Measurements from ENCODE around the gene RNF38. TPM values are rescaled to one million over a fixed set of nuclear protein-coding genes. Genes with fewer than 3 reads are reported as not detected.
A peak's percentile ranks its signal among the peaks of the same experiment; 100 is the strongest.
"Not testable (repeated sequence)": the region's sequence is repeated elsewhere in the genome, so short reads cannot be mapped to it uniquely, and the experiment has no call there.

RNF38 gene
- total RNA-seq, 1 experiment from 2014 or later, result 27.3 TPM

DNA sequence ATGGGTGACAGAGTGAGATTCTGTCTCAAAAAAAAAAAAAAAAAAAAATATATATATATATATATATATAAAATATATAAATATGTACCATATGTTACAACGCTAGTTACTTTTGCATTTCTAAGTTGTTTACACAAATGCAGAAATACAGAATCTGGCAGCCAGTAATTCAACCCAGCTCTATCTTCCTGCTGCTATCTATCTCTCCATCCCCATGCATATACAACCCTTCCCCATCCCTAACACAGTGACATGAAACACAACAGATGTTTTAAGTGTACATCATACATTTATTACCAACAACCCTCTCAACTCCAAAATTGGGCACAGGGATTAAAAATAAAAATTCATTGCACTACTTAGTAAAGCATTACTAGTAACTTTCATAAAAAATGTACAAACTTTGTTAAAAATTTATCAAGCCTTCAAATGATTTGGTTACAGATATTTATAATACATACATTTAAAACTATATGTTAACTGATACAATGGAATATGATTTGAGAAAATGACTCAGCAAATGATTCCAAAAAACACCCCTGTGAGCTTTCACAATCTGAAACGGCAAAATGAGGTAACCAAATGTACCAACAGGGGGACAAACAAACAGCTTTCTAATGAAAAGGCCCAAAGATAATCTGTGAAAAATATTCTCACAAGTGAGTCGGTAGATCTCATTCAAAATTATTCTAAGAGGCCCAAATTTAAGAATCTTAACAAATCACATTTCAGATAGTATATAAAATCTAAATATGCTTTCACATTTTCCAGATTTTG is 63.8 kb downstream of the RNF38 start:
- DNase-seq (ENCODE audit: low read depth), result no peak

DNA sequence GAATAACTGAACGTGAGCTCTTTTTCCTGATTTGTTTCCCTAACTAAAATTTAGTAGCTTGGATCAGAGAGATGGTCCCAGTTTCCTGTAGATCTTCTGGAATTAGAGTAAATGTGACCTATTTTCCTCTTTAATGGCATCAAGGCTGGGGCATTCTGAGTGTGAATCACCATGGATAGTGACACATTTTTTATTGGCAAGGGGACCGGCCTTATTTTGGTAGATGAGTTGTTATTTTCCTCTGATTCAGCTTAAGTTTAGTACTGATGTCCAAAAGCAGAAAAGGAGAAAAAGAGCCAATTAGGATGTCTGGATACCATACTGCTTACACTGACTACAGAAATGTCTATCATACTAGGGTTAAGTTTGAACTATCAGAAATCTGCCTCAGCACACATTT is 68.1 kb downstream of the RNF38 start:
- peak; percentile 65 for DNase-seq (ENCODE audit: low read depth)

- DNase-seq (ENCODE audit: low read depth), result peak; percentile 78
These were observed 71.2 kb downstream of the RNF38 start for GRCh38 chr9:36328798-36329411.

- DNase-seq (ENCODE audit: low read depth), result no peak
These were observed 74.8 kb downstream of the RNF38 start for GRCh38 chr9:36325081-36325828.

- DNase-seq (ENCODE audit: low read depth), result no peak
These were observed 76.1 kb downstream of the RNF38 start for GRCh38 chr9:36323926-36324325.

- DNase-seq (ENCODE audit: low read depth), result no peak
These were observed 77.6 kb downstream of the RNF38 start for GRCh38 chr9:36322462-36322861.

- not testable (repeated sequence) for DNase-seq (ENCODE audit: low read depth)
These were observed 78.2 kb downstream of the RNF38 start for GRCh38 chr9:36321903-36322302.

GRCh38 chr9:36320466-36320865 is 79.6 kb downstream of the RNF38 start:
- DNase-seq (ENCODE audit: low read depth), result no peak

GRCh38 chr9:36319806-36320205 is 80.3 kb downstream of the RNF38 start:
- no peak for DNase-seq (ENCODE audit: low read depth)

- DNase-seq (ENCODE audit: low read depth), result no peak
These were observed 80.9 kb downstream of the RNF38 start for GRCh38 chr9:36319183-36319582.

DNA sequence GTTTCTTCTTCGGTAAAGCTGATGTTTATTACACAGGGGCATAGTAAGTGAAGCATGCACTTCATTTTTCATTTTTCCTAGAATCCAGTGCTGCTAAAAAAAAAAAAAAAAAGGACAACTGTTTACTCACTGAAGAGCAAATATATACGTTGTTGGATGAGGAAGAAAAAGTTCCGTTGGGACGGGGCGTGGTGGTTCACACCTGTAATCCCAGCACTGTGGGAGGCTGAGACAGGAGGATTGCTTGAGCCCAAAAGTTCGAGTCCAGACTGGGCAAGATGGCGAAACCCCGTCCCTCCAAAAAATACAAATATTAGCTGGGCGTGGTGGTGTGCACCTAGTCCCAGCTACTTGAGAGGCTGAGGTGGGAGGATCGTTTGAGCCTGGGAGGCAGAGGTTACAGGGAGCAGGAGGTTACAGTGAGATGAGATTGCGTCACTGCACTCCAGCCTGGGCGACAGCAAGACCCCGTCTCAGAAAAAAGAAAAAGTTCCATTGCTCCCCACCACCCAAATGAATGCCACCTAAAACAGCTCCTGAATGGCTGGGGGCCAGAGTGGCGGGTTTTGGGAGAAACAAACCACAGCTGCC is 81.8 kb downstream of the RNF38 start:
- no peak for DNase-seq (ENCODE audit: low read depth)

- peak; percentile 49 for DNase-seq (ENCODE audit: low read depth)
These were observed 82.3 kb downstream of the RNF38 start for GRCh38 chr9:36317766-36318165.

DNA sequence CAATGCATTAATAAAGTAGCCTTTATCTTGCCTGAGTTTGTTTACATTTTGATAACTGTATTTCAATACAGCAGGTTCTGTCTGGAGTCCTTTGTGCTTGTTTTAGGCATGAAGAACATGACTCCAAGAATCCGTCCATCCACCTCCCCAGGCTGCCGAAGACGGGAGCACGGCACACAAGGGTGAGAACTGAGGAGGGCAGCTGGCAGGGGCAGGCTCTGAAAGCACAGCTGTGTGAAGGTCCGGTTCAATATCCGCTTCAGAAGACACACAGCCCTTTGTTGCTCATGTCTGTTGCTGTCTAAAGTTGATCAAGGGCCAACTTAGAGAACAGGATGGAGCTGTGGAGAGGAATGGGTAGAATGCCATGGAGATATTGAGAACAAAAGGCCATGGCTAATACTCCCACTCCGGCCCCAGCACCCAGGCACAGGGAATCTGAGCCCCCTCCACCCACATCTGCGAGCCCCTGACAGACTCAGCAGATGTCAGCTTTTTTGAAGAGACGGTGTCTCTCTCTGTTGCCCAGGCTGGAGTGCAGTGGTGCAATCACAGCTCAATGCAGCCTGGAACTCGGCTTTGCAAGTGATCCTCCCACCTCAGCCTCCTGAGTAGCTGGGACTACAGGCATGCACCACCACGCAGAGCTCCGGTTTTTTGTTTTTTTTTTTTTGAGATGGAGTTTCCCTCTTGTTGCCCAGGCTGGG is 83.3 kb downstream of the RNF38 start:
- no peak for DNase-seq (ENCODE audit: low read depth)

GRCh38 chr9:36316049-36316448 is 84.0 kb downstream of the RNF38 start:
- DNase-seq (ENCODE audit: low read depth), result no peak

GRCh38 chr9:36315283-36315682 is 84.8 kb downstream of the RNF38 start:
- DNase-seq (ENCODE audit: low read depth), result no peak

GRCh38 chr9:36314740-36315139 is 85.3 kb downstream of the RNF38 start:
- no peak for DNase-seq (ENCODE audit: low read depth)

GRCh38 chr9:36306471-36307306 is 93.4 kb downstream of the RNF38 start:
- peak; percentile 34 for DNase-seq (ENCODE audit: low read depth)

GRCh38 chr9:36304366-36304765 is 95.7 kb downstream of the RNF38 start:
- not testable (repeated sequence) for DNase-seq (ENCODE audit: low read depth)

GRCh38 chr9:36301227-36301626 is 98.8 kb downstream of the RNF38 start:
- no peak for DNase-seq (ENCODE audit: low read depth)

DNA sequence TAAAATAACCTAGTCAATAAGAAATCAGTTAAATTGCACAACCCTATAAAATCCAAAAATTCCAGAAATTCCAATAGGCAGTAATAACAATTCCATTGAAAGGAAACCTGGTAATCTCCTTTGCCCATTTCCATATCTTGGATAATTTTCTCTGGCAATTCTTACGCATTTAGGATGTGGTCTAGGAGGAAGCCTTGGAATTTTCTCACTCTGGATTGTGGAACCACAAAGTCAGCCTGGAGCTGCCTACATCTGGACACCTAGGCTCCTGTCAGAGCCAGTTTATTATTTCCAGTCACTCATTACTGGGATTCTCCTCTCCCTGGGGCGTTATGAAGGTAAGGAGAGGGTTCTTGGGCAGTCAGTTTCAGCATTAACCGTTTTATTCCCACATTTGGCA is 101.5 kb downstream of the RNF38 start:
- DNase-seq (ENCODE audit: low read depth), result peak; percentile 92

DNA sequence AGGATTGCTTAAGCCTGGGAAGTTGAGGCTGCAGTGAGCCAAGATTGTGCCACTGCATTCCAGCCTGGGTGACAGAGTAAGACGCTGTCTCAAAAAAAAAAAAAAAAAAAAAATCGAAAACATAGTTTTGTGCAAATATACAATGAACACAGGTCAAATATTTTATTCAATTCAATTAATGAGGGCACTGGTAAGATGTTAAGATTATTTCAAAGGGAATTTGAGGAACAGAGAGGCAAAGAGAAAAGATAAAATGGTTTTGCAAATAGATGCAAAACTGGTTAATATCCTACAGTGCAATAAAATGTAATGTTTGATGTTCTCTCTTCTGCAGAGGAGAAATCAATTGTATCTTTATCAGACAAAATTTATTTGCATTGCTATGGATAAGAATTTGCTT is 102.3 kb downstream of the RNF38 start:
- DNase-seq (ENCODE audit: low read depth), result no peak

All from M059J (cell line).